SK-N-SH (cell line): Measurements from ENCODE around the gene DNHD1. TPM values are rescaled to one million over a fixed set of nuclear protein-coding genes. Genes with fewer than 3 reads are reported as not detected.

Experiments
- CTCF ChIA-PET: fragments of 300-600, 350-600 bp; formaldehyde crosslinking; extraction: SDS; loops from one replicate; lab custom pipeline; 2021; lab: Yijun Ruan, JAX
- POLR2A ChIA-PET: fragments of 350-600 bp; sonication (Branson Sonifier 250); formaldehyde crosslinking; extraction: SDS; loops from one replicate; lab custom pipeline; 2020; ENCODE audit warnings: antibody characterized with exemption, inconsistent platforms; lab: Yijun Ruan, JAX
- DNase-seq: peaks from one replicate; pipeline ENCODE4 v3.0.0; 2012
- H2AFZ ChIP-seq: fragments of 200-600 bp; sonication (generic); 2 replicates; pipeline ENCODE4 v1.8.1; 2016; ENCODE audit warnings: antibody characterized with exemption, mild to moderate bottlenecking, low read depth
- H3F3A ChIP-seq: fragments of 200-600 bp; sonication (generic); replicated peaks from 2 replicates; pipeline ENCODE3; 2016; ENCODE audit warnings: antibody characterized with exemption, mild to moderate bottlenecking; ENCODE audit not compliant: insufficient read depth
- H3K27ac ChIP-seq, 2 experiments: fragments of 200-500 bp in 1 of 2; fragments of 200-600 bp in 1 of 2; sonication (Bioruptor generic) in 1 of 2; sonication (generic), shearing (Covaris generic) in 1 of 2; 2 replicates each; pipeline versions ENCODE4 v1.5.1 to v1.6.1; 2014 to 2016; ENCODE audit warnings: low read depth in 2 of 2, inconsistent platforms in 1 of 2, low read length in 1 of 2, mild to moderate bottlenecking in 1 of 2, mixed read lengths in 1 of 2
- H3K27me3 ChIP-seq: fragments of 200-600 bp; sonication (generic), shearing (Covaris generic); 2 replicates; pipeline ENCODE4 v1.6.1; 2016; ENCODE audit warnings: mixed run types; ENCODE audit not compliant: insufficient read depth
- H3K36me3 ChIP-seq, 2 experiments: fragments of 200-500 bp in 1 of 2; fragments of 200-600 bp in 1 of 2; sonication (Bioruptor generic) in 1 of 2; sonication (generic) in 1 of 2; replicated peaks in 1 of 2; 2 replicates each; pipeline versions ENCODE3 to v1.5.1; 2014 to 2016; ENCODE audit warnings: low read length in 1 of 2, mild to moderate bottlenecking in 1 of 2; ENCODE audit not compliant: insufficient read depth in 2 of 2, control insufficient read depth in 1 of 2
- H3K4me1 ChIP-seq, 2 experiments: fragments of 200-500 bp in 1 of 2; fragments of 200-600 bp in 1 of 2; sonication (Bioruptor generic) in 1 of 2; sonication (generic), shearing (Covaris generic) in 1 of 2; 2 replicates each; pipeline versions ENCODE4 v1.5.1 to v1.6.1; 2014 to 2016; ENCODE audit warnings: low read depth in 1 of 2, low read length in 1 of 2, mixed run types in 1 of 2; ENCODE audit not compliant: insufficient read depth in 2 of 2, control insufficient read depth in 1 of 2
- H3K4me2 ChIP-seq: fragments of 200-600 bp; sonication (generic), shearing (Covaris generic); 2 replicates; pipeline ENCODE4 v1.6.1; 2017; ENCODE audit warnings: mixed run types
- H3K4me3 ChIP-seq, 2 experiments: fragments of 200-500 bp in 1 of 2; fragments of 200-600 bp in 1 of 2; sonication (Bioruptor generic) in 1 of 2; sonication (generic), shearing (Covaris generic) in 1 of 2; 2 replicates each; pipeline versions ENCODE4 v1.5.1 to v1.8.1; 2014 to 2016; ENCODE audit warnings: low read depth in 2 of 2, inconsistent platforms in 1 of 2, low read length in 1 of 2, mild to moderate bottlenecking in 1 of 2, mixed read lengths in 1 of 2, moderate library complexity in 1 of 2
- H3K79me2 ChIP-seq: fragments of 200-600 bp; sonication (generic); 2 replicates; pipeline ENCODE4 v1.8.1; 2017; ENCODE audit warnings: mild to moderate bottlenecking; ENCODE audit not compliant: insufficient read depth
- H3K9ac ChIP-seq: fragments of 200-600 bp; sonication (generic); 2 replicates; pipeline ENCODE4 v1.6.1; 2017; ENCODE audit warnings: mixed run types
- H3K9me2 ChIP-seq: fragments of 200-600 bp; sonication (generic); 2 replicates; pipeline ENCODE4 v1.6.1; 2017; ENCODE audit warnings: mixed run types
- H3K9me3 ChIP-seq: fragments of 200-600 bp; sonication (generic); 2 replicates; pipeline ENCODE4 v1.6.1; 2017; ENCODE audit warnings: mixed run types, mild to moderate bottlenecking, moderate library complexity
- H4K20me1 ChIP-seq: fragments of 200-600 bp; sonication (generic); 2 replicates; pipeline ENCODE4 v1.6.1; 2017; ENCODE audit warnings: mild to moderate bottlenecking, mixed run types; ENCODE audit not compliant: insufficient read depth
- ELF1 ChIP-seq: IDR thresholded peaks from 2 replicates; pipeline ENCODE4 v1.4.0; 2012
- FOSL2 ChIP-seq: IDR thresholded peaks from 2 replicates; pipeline ENCODE4 v1.4.0; 2012; ENCODE audit warnings: low read depth, mild to moderate bottlenecking, moderate library complexity, borderline replicate concordance
- FOXJ3 ChIP-seq: sonication (generic); formaldehyde crosslinking; IDR thresholded peaks from 2 replicates; pipeline ENCODE4 v1.5.1; 2020; ENCODE audit warnings: mild to moderate bottlenecking, missing genetic modification reagents
- FOXM1 ChIP-seq: IDR thresholded peaks from 2 replicates; pipeline ENCODE4 v1.4.0; 2012; ENCODE audit warnings: low read depth, mild to moderate bottlenecking
- JUND ChIP-seq: IDR thresholded peaks from 2 replicates; pipeline ENCODE4 v1.4.0; 2012
- MEF2A ChIP-seq: IDR thresholded peaks from 2 replicates; pipeline ENCODE4 v1.4.0; 2012; ENCODE audit warnings: low read depth, borderline replicate concordance
- POLR2AphosphoS5 ChIP-seq: IDR thresholded peaks from 2 replicates; pipeline ENCODE4 v1.6.1; 2012; ENCODE audit warnings: low read depth, low read length
- SMC3 ChIP-seq: IDR thresholded peaks from 2 replicates; pipeline ENCODE4 v1.6.1; 2012; ENCODE audit warnings: low read depth, low read length, improper control_type of control experiment
- TAF1 ChIP-seq: IDR thresholded peaks from 2 replicates; pipeline ENCODE4 v1.6.1; 2012; ENCODE audit warnings: low read depth, mild to moderate bottlenecking, low read length, moderate library complexity, borderline replicate concordance
- TCF12 ChIP-seq: IDR thresholded peaks from 2 replicates; pipeline ENCODE4 v1.4.0; 2012
- TEAD4 ChIP-seq: IDR thresholded peaks from 2 replicates; pipeline ENCODE4 v1.4.0; 2012; ENCODE audit warnings: mild to moderate bottlenecking, borderline replicate concordance; ENCODE audit not compliant: insufficient read depth
- WGBS: methylation state at CpG from one replicate; pipeline ENCODE4 v1.1.6; 2017; ENCODE audit warnings: low lambda C conversion rate; 5-methylcytosine and 5-hydroxymethylcytosine counted together
- polyA plus RNA-seq, 3 experiments: library from polyadenylated mRNA; depleted of rRNA; stranded (reverse); fragments of >200 nt; gene quantifications; 2 replicates each; pipeline ENCODE4 v1.2.3, GENCODE V29; 2012
- TF ChIP-seq, protein P1 (sequence below): fragments of 150-350 bp; IDR thresholded peaks from 2 replicates; pipeline ENCODE4 v1.6.1; 2017; ENCODE audit warnings: antibody characterized with exemption, low read length, low read depth, borderline replicate concordance
- TF ChIP-seq, protein P2 (sequence below): fragments of 200-600 bp; sonication (generic); IDR thresholded peaks from 2 replicates; pipeline ENCODE4 v1.6.1; 2017; ENCODE audit warnings: antibody characterized with exemption, mild to moderate bottlenecking, moderate library complexity
- TF ChIP-seq, protein P3 (sequence below): IDR thresholded peaks from 2 replicates; pipeline ENCODE4; 2012
- TF ChIP-seq, protein P4 (sequence below): IDR thresholded peaks from 2 replicates; pipeline ENCODE4 v1.4.0; 2012; ENCODE audit warnings: low read depth

Gene DNHD1
- polyA plus RNA-seq, 1 of the 3 experiments (the other 2 are of a cell fraction): 5.3 TPM

DNA sequence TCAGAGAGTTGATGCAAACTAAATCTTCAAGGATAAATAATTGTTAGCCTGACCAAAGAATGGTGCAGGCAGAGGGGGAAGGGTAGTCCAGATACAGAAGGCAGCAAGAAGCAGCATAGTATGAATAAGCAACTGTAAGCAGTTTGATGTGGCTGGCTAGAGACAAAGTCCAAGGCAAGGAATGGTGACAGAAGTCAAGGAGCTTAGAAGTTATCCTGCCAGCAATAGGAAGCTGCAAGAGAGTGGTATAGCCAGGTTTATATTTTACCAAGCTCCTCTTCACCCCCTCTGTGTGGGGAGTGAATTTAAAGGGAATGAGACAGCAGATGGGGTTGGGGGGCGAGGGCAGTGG, 38.0 kb upstream of the DNHD1 start:
- no peak overlapping the region for H3K9ac ChIP-seq
- H3K9me2 ChIP-seq: no peaks in the 10 kb centered on the region
- CTCF ChIA-PET: interaction anchor here (0.8 to 1.6 kb wide), 3 partner anchors 16 to 298 kb away, joined by 3 to 7 read pairs (median 4); no protein-coding TSS in a partner anchor
- H3K4me2 ChIP-seq: no peak overlapping the region
- POLR2A ChIA-PET: no interaction called here
- WGBS: 78% methylated on average over 1 of the region's 1 CpG
- H3K27ac ChIP-seq: no peak overlapping the region
- H3F3A ChIP-seq: no peaks in the 10 kb centered on the region
- no peaks in the 10 kb centered on the region for H3K27me3 ChIP-seq
- TF ChIP-seq TAF1: no peak
- TF ChIP-seq ELF1: no peak
- TF ChIP-seq, protein P1, sequence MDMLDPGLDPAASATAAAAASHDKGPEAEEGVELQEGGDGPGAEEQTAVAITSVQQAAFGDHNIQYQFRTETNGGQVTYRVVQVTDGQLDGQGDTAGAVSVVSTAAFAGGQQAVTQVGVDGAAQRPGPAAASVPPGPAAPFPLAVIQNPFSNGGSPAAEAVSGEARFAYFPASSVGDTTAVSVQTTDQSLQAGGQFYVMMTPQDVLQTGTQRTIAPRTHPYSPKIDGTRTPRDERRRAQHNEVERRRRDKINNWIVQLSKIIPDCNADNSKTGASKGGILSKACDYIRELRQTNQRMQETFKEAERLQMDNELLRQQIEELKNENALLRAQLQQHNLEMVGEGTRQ: no peak
- TF ChIP-seq POLR2AphosphoS5: no peak
- no peak for TF ChIP-seq FOXJ3
- TF ChIP-seq, protein P2, sequence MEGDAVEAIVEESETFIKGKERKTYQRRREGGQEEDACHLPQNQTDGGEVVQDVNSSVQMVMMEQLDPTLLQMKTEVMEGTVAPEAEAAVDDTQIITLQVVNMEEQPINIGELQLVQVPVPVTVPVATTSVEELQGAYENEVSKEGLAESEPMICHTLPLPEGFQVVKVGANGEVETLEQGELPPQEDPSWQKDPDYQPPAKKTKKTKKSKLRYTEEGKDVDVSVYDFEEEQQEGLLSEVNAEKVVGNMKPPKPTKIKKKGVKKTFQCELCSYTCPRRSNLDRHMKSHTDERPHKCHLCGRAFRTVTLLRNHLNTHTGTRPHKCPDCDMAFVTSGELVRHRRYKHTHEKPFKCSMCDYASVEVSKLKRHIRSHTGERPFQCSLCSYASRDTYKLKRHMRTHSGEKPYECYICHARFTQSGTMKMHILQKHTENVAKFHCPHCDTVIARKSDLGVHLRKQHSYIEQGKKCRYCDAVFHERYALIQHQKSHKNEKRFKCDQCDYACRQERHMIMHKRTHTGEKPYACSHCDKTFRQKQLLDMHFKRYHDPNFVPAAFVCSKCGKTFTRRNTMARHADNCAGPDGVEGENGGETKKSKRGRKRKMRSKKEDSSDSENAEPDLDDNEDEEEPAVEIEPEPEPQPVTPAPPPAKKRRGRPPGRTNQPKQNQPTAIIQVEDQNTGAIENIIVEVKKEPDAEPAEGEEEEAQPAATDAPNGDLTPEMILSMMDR: no peak
- no peak for TF ChIP-seq TEAD4
- TF ChIP-seq, protein P3, sequence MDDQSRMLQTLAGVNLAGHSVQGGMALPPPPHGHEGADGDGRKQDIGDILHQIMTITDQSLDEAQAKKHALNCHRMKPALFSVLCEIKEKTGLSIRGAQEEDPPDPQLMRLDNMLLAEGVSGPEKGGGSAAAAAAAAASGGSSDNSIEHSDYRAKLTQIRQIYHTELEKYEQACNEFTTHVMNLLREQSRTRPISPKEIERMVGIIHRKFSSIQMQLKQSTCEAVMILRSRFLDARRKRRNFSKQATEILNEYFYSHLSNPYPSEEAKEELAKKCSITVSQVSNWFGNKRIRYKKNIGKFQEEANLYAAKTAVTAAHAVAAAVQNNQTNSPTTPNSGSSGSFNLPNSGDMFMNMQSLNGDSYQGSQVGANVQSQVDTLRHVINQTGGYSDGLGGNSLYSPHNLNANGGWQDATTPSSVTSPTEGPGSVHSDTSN: no peak
- TF ChIP-seq TCF12: no peak
- TF ChIP-seq JUND: no peak
- TF ChIP-seq SMC3: no peak
- no peak for TF ChIP-seq FOXM1
- TF ChIP-seq, protein P4, sequence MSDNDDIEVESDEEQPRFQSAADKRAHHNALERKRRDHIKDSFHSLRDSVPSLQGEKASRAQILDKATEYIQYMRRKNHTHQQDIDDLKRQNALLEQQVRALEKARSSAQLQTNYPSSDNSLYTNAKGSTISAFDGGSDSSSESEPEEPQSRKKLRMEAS: no peak
- no peak for TF ChIP-seq FOSL2
- no peak for TF ChIP-seq MEF2A
- H3K36me3 ChIP-seq: peaks cover 24 to 45% of the 10 kb centered on the region in 2 experiments
- H3K4me3 ChIP-seq: no peak overlapping the region
- H3K79me2 ChIP-seq: no peaks in the 10 kb centered on the region
- DNase-seq: no peak
- H4K20me1 ChIP-seq: no peaks in the 10 kb centered on the region
- H3K9me3 ChIP-seq: no peaks in the 10 kb centered on the region
- no peak overlapping the region for H2AFZ ChIP-seq
- no peaks in the 10 kb centered on the region for H3K4me1 ChIP-seq
